HG02840 (cell line): Measurements from ENCODE around the gene ZBTB32.
A peak's percentile ranks its signal among the peaks of the same experiment; 100 is the strongest.
"Not testable (repeated sequence)": the region's sequence is repeated elsewhere in the genome, so short reads cannot be mapped to it uniquely, and the experiment has no call there.

ENCODE experiments used
- ATAC-seq: cut with Tn5 transposase; IDR thresholded peaks from one replicate; pipeline ENCODE4 v1.9.1; 2021; ENCODE audit warnings: mild to moderate bottlenecking, moderate library complexity, moderate number of reproducible peaks; ENCODE audit not compliant: unreplicated experiment, low FRiP score

The ZBTB32 gene, protein sequence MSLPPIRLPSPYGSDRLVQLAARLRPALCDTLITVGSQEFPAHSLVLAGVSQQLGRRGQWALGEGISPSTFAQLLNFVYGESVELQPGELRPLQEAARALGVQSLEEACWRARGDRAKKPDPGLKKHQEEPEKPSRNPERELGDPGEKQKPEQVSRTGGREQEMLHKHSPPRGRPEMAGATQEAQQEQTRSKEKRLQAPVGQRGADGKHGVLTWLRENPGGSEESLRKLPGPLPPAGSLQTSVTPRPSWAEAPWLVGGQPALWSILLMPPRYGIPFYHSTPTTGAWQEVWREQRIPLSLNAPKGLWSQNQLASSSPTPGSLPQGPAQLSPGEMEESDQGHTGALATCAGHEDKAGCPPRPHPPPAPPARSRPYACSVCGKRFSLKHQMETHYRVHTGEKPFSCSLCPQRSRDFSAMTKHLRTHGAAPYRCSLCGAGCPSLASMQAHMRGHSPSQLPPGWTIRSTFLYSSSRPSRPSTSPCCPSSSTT

DNA sequence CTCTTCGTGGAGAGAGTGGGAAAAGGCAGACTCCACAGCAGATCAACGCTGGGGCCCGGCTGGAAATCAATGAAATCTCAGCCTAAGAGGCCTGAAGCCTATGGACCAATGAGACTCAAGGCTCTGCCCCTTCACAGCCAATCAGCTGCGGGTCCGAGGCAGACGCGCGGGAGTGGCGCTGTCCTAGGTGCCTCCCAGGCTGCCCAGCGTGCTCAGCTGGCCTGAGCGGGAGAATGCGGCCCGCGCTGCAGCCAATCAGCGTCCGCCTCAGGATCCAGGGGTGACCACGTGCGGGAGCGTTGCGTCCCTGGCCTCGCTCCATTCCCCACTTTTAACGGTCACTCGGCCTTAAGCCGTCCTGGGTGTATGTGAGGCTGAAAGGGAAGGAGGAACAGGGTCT is at the start of gene ZBTB32:
Gene ZBTB32 (plus strand): TSS at position 341 of the 400 bp plus-strand sequence. CDS start 10,069 bp downstream, outside the sequence.
- ATAC-seq = no peak

DNA sequence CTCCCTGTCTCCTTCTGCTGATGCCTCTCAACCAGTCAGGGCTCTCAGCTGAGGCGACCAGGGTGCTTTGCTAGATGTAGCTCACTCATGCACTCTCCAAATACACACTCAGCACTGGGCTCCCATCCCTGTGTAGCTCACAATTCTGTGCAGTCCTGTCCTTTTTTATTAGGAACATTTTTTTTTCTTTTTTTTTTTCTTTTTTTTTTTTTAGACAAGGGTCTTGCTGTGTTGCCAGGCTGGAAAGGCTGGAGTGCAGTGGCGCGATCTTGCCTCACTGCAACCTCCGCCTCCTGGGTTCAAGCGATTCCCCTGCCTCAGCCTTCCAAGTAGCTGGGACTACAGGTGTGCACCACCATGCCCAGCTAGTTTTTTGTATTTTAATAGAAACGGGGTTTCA is 49.5 kb upstream of the ZBTB32 start:
- ATAC-seq = not testable (repeated sequence)

DNA sequence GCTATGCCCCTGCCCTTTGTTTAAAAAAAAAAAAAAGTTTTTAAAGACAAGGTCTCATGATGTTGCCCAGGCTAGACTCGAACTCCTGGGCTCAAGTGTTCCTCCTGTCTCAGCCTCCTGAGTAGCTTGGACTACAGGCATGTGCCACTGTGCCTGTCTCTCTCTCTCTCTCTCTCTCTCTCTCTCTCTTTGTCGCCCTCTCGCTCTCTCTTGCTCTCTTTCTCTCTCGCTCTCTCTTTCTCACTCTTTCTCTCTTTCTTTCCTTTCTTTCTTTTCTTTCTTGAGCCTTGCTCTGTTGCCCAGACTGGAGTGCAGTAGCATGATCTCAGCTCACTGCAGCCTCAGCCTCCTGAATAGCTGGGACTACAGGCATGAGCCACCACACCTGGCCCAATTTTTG is 48.8 kb upstream of the ZBTB32 start:
- ATAC-seq = no peak

DNA sequence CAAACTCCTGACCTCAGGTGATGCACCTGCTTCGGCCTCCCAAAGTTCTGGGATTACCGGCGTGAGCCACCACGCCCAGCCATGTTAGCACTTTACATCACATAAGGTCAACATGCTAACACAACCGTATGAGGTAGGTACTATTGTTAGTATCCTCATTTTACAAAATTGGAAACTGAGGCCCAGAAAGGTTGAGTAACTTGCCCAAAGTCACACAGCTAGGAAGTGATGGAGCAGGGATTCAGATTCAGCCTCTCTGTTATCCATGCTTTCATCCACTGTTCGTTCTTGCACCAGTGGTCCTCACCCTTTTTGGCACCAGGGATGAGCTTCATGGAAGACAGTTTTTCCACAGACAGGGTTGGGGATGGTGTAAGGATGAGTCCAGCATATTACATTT is 47.7 kb upstream of the ZBTB32 start:
- ATAC-seq = no peak

DNA sequence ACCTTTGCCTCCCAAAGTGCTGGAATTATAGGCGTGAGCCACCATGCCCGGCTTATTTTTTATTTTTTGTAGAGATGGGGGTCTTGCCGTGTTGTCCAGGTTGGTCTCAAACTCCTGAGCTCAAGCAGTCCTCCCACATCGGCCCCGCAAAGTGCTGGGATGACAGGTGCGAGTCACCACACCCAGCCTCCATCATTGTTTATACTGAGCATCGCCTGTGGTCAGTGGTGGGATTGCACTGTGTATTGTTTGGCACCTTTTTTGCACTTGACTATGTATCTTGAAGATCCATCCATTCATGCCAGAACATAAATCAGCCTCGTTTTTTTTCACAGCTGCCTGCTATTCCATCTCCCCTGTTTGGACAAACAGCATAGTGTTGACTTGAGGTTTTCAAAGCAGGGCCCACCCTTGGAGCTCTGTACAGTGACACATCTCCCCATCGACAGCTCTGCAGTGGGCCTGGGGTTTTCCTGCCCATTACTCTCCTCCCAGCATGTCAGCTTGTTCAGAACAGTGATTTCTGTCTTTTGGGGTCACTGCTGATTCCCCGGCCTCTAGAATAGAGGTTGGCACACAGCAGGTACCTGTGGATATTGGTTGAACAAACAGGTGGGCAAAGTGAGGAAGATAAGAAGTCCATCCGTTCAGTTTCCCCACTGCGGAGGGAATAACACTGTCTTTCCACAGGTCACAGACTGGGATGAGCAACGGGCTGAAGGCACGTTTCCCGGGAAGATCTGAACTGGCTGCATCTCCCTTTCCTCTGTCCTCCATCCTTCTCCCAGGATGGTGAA is 46.3 kb upstream of the ZBTB32 start:
- no peak for ATAC-seq

DNA sequence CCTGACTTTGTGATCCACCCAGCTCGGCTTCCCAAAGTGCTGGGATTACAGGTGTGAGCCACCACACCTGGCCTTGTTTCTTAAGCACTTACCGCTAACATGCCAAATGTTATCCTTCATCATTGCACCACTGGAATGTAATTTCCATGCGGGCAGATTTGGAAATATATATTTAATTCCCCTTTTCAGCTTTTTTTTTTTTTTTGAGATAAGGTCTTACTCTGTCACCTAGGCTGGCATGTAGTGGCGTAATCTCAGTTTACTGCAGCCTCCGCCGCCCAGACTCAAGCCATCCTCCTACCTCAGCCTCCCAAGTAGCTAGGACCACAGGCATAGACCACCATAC is 42.4 kb upstream of the ZBTB32 start:
- no peak for ATAC-seq

DNA sequence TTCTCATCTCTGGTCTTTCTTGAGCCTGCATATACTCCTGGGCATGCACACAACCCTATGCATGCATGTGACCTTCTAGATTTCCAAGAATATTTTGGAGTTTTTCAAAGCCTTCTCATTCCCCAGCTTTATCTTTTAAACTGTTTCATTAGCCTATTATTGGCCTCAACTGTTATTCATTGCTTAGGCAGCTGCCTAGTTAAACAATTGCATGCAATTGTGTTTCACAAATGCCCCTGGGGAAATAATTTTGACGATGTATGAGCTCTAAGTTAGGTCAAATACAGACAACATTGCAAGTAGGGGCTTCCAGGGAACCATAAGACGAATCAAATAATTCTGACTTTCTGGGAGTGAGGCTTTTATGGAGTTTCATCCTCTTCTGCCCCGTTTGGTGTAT is 40.4 kb upstream of the ZBTB32 start:
- ATAC-seq = no peak

DNA sequence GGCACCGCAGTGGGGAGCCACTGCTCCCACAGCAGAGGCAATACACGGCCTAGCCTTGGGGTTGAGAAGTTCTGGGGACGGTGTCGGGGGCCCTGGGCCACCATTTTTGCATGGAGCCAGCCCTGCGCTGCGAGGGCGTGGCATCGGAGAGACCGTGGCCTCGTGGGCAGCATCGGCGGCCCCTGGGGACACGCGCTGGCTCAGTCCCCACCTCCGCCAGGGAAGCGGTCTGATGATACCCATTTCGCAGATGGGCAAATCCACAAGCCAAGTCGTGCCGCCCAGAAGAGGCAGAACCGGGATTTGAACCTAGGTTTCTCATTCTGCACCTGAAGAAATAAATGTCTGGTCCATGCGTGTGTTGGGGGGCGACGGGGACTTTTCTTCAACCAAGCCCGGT is 39.2 kb upstream of the ZBTB32 start:
- no peak for ATAC-seq

DNA sequence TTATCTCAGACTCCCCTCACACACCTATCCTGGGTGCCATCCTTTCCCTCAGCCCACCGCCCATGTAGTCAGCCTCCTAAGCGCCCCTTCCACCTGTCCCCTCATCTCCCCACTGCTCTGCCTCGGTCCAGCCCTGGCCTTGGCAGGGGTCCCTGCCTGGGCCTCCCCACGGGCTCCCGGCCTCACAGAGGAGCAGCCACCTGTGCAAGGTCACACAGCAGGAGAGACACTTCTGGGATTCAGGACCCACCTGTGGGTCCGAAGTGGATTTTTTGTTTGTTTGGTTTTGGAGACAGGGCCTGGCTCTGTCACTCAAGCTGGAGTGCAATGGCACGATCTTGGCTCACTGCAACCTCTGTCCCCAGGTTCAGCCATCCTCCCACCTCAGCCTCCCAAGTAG is 38.8 kb upstream of the ZBTB32 start:
- no peak for ATAC-seq

DNA sequence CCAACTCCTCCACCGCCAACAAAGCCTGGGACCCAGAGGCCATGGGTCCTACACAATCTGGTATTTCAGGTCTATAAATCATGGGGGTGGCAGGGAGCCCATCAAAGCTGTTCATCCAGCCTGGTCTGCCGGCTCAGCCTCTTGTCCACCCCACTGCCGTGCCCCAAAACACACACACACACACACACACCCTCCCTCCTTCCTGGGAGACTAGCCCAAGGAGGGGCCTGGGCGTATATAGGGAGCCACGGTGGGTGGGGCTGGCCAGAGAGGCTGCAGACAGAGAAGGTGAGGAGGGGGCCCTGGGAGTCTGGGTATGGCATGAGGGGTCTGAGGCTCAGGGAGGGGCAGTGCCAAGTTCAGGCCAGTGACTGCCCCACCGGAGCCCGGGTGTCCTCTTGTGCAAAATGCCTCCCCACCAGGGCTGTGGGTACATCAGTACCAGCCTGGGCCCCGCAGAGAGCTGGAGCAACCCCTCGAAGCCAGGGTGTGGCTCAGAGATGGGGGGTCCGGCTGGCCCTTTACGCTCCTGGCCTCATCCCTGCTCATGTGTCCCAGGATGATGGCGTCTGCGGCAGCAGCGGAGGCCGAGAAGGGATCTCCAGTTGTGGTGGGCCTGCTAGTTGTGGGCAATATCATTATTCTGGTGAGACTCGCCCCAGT is 38.0 kb upstream of the ZBTB32 start, which contains the start of gene UPK1A:
Gene UPK1A (plus strand): TSS at position 267 of the 663 bp plus-strand sequence. CDS start 296 bp downstream, at position 563.
- no peak for ATAC-seq

DNA sequence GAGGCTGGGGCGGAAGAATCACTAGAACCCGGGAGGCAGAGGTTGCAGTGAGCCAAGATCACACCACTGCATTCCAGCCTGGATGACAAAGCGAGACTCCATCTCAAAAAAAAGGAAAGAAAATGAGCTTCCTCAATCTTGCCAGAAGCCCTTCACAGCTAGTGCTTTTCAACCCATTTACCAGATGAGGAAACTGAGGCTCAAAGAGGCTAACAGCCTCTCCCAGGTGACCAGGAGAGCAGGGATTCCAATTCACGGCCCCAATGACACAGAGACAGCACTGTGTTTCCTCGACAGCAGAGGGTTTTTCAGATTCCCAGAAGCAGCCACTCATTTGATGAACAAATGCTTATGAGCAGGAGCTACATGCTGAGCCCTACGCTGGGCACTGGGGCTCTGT is 34.8 kb upstream of the ZBTB32 start:
- ATAC-seq = no peak

DNA sequence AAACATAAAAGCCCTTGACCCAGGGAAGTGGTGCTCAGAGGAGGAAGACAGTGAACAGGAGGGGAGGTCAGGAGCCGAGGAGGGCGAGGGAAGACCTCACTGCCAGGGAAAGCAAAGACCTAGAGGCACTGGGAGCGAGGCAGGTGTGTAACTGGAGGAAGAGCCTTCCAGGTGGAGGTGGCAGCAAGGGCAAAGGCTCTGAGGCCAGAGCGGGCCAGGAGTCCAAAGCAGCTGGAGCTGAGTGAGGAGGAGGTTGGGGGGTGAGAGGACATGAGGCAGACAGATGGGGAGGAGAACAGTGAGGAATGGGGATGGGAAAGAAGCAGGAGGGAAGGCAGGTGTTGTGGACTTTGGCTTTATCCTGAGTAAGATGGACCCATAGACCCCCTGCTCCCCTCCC is 34.4 kb upstream of the ZBTB32 start:
- ATAC-seq = no peak

DNA sequence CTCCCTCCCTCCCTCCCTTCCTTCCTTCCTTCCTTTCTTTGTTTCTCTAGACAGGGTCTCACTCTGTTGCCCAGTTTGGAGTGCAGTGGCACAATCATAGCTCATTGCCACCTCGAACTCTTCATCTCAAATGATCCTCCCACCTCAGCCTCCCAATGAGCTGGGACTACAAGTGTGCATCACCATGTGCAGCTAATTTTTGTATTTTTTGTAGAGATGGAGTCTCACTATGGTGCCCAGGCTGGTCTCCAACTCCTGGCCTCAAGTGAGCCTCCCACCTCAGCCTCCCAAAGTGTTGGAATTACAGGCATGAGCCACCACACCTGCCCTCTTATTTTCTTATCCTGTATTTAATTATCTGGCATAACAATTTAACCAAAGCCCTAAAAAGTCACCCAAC is 33.7 kb upstream of the ZBTB32 start:
- ATAC-seq = no peak

DNA sequence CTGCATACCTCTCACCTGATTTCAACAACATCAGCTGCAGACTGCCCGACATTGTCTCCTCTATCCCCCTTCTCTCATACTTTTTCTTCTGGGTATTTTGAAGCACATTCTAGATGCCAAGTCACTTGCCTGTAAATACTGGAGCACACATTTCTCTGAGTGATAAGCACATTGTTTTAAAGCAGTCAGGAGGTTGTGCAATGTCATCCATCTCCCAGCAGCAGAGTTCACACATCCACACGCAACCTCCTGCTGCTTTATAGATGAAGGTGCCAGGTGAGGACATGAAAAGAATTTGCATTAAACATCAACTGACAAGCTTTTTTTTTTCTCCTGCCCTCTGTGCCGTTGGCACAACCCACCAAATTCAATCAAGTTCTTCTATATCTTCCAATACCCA is 32.5 kb upstream of the ZBTB32 start:
- no peak for ATAC-seq

DNA sequence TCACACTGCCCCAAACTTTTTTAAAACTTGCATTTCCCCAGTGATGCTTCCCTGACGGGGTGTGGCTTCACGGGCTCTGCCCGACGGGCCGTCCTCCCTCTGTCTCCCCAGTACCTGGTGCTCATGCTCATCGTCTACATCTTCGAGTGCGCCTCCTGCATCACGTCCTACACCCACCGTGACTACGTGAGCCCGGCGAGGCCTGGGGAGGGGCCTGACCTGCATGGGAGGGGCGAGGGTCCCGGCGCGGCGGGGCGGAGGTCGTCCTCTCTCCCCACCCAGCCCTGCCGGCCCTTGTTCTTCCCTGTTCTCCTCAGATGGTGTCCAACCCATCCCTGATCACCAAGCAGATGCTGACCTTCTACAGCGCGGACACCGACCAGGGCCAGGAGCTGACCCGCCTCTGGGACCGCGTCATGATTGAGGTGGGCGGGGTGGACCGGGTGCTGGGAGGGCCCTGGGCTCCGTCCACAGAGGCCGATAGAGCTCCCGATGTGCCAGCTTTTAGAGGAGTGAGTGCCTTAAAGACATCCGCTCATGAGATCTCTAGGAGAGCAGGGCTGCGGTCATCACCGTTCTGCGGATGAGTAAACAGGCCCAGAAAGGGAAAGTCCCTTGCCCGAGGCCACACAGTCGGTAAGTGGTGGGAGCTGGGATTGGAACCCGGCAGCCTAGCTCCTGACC is 31.1 kb upstream of the ZBTB32 start:
- no peak for ATAC-seq

DNA sequence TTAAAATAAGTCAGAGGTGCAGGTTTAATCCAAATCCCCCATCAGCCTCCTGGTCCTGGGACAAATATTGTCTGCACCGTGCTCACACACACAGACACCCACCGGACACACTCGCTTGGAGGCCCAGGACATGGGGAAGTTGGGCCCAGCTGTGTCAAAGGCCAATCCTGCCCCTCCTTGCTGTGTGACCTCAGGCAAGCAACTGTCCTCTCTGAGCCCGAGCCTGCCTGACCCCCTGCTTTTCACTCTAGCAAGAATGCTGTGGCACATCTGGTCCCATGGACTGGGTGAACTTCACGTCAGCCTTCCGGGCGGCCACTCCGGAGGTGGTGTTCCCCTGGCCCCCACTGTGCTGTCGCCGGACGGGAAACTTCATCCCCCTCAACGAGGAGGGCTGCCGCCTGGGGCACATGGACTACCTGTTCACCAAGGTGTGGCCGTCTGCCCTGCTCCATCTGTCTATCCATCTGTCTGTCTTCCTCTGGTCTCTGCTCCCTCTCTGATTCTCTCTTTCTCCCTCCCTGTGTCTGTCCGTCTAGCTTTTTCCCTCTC is 28.7 kb upstream of the ZBTB32 start:
- no peak for ATAC-seq

DNA sequence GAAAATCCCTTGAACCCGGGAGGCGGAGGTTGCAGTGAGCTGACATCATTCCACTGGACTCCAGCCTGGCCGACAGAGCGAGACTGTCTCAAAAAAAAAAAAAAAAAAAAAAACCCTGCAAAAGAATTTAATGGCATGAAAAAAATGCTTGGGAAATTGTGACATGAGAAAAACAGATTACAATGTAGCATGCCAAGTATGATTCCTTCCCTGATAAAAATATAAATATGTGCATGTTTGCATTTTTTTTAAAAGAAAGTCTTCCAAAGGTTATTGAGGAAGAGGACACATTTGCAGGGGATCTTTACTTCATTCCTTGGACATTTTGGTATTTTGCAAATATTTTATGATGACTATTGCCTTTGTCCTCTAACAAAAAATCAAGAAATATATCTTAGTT is 14.5 kb upstream of the ZBTB32 start:
- no peak for ATAC-seq

DNA sequence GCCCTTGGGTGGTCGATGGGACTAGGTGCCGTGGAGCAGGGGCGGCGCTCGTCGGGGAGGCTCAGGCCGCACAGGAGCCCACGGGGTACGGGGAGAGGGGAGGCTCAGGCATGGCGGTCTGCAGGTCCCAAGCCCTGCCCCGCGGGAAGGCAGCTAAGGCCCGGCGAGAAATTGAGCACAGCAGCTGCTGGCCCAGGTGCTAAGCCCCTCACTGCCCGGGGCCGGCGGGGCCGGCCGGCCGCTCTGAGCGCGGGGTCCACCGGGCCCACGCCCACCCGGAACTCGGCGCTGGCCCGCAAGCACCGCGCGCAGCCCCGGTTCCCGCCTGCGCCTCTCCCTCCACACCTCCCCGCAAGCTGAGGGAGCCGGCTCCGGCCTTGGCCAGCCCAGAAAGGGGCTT is 13.3 kb upstream of the ZBTB32 start:
- not testable (repeated sequence) for ATAC-seq

DNA sequence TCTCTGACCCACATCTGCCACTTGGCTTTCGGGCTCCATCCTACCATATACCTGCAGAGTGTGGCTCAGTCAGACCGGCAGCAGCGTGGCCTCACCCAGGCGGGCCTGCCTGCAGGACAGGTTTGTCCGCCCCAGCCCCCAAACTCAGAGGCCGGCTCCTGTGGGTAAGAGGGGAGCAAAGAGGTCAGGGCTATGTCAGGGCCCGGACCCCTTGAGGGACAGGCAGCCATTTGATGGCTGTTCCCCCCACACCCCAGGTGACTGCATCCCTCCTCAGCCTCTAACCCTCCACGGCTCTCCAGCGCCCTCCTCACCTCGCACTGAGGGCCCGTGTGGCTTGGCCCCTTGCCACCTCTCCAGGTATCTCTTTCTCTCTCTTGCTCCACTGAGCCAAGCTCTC is 12.3 kb upstream of the ZBTB32 start:
- no peak for ATAC-seq

DNA sequence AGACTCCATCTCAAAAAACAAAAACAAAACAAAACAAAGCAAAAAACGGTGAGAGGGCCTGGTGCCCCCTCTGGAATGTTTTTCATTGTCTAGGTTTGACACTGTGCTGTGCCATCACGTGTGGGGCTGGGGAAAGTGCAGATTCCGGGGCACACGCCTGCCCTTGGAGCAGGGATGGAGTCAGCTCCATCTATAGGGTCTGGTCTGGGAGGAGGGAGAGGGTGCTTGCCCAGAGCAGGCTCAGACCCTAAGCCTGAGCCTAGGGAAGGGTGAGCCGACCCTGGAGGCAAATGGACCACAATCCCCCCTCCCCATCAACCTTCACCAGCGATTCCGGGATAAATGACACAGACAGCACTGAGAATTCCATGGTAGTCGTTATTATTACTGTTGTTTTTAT is 10.9 kb upstream of the ZBTB32 start:
- peak; percentile 11 for ATAC-seq
